Endodermal cell (in vitro differentiated cells): ENCODE measurements around the gene SDK2. TPM values are rescaled to one million over a fixed set of nuclear protein-coding genes. Genes with fewer than 3 reads are reported as not detected.

ENCODE experiments used
- DNase-seq: peaks from one replicate; pipeline ENCODE4 v3.0.0-alpha.2; 2017
- H3K27ac ChIP-seq: 2 replicates; pipeline ENCODE4 v1.5.1; 2013; ENCODE audit warnings: mild to moderate bottlenecking, low read depth, low read length, moderate library complexity
- H3K27me3 ChIP-seq: 2 replicates; pipeline ENCODE4 v1.6.1; 2013; ENCODE audit warnings: mild to moderate bottlenecking, low read length, moderate library complexity; ENCODE audit not compliant: insufficient read depth, control insufficient read depth, poor library complexity, severe bottlenecking
- H3K36me3 ChIP-seq: 2 replicates; pipeline ENCODE4 v1.7.0; 2013; ENCODE audit warnings: mild to moderate bottlenecking, low read length, moderate library complexity; ENCODE audit not compliant: control insufficient read depth, insufficient read depth
- H3K4me1 ChIP-seq: one replicate; pipeline ENCODE4 v1.7.0; 2013; ENCODE audit warnings: low read length; ENCODE audit not compliant: control insufficient read depth, insufficient read depth
- H3K4me3 ChIP-seq: 2 replicates; pipeline ENCODE4 v1.5.1; 2013; ENCODE audit warnings: mild to moderate bottlenecking, low read length, moderate library complexity
- H3K9ac ChIP-seq: 2 replicates; pipeline ENCODE4 v1.6.1; 2013; ENCODE audit warnings: mild to moderate bottlenecking, low read length, moderate library complexity; ENCODE audit not compliant: poor library complexity, severe bottlenecking; ENCODE audit errors: extremely low read depth
- H3K9me3 ChIP-seq: 2 replicates; pipeline ENCODE4 v1.6.1; 2013; ENCODE audit warnings: mild to moderate bottlenecking, low read length, moderate library complexity; ENCODE audit not compliant: control insufficient read depth
- H3K27ac Mint-ChIP-seq: 2 replicates; pipeline ENCODE4 v1.8.0; 2020; ENCODE audit warnings: mixed read lengths
- H3K27me3 Mint-ChIP-seq: 2 replicates; pipeline ENCODE4 v1.8.0; 2021; ENCODE audit warnings: mild to moderate bottlenecking, mixed read lengths; ENCODE audit not compliant: insufficient read depth
- H3K36me3 Mint-ChIP-seq: 2 replicates; pipeline ENCODE4 v1.8.0; 2020; ENCODE audit warnings: low read depth, mixed read lengths
- H3K4me1 Mint-ChIP-seq: 2 replicates; pipeline ENCODE4 v1.8.0; 2020; ENCODE audit warnings: mixed read lengths
- H3K4me3 Mint-ChIP-seq: 2 replicates; pipeline ENCODE4 v1.8.0; 2020; ENCODE audit warnings: mild to moderate bottlenecking, moderate library complexity, mixed read lengths
- H3K9me3 Mint-ChIP-seq: 2 replicates; pipeline ENCODE4 v1.8.0; 2020; ENCODE audit warnings: mild to moderate bottlenecking, mixed read lengths
- WGBS, 2 experiments: methylation state at CpG; one replicate each; pipeline versions ENCODE4 v1.1.5 to v1.1.7; 2013; ENCODE audit warnings: missing lambda C conversion rate in 2 of 2, mixed read lengths in 1 of 2; ENCODE audit not compliant: insufficient coverage in 1 of 2, insufficient read length in 1 of 2; 5-methylcytosine and 5-hydroxymethylcytosine counted together
- total RNA-seq, 2 donors: library from RNA; stranded (reverse); fragmentation: NEBNext Ultra II Directional in 1 of 2; extraction: Animal tissue kit (Norgen Biotek cat#: 25700) in 1 of 2; gene quantifications; 2 replicates in 1 of 2; 3 replicates in 1 of 2; pipeline ENCODE4 v1.2.1, GENCODE V29; 2021
- TF ChIP-seq, protein P1 (sequence below): fragments of 200-600 bp; sonication (generic); conservative IDR thresholded peaks from 2 replicates; pipeline ENCODE4 v1.5.0; 2021; ENCODE audit warnings: antibody characterized with exemption, mild to moderate bottlenecking

Gene SDK2
- total RNA-seq, 2 donors from 2014 or later = 5.9 to 7.0 TPM

DNA sequence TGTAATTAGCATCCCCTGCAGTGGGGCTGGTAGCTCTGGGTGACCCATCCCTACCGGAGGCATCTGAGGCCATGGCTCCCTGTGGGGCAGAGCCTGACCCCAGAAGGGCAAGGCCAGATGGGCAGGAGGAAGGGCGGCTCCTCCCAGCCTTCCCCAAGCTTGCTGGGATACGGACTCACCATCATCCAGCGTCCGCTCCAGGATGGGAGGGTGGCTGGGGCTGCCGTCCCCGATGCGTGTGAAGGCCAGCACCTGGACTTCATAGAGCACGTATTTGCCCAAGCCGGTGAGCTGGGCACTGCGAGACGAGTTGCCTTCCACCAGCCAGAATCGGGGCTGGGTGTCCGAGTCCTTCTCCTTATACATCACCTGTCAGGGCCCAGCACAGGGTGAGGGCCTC is 250.9 kb downstream of the SDK2 start:
- WGBS, 2 experiments = 91 to 93% methylated on average over 8 to 14 of the region's 14 CpGs
- no peaks in the 10 kb centered on the region for H3K9me3 Mint-ChIP-seq

DNA sequence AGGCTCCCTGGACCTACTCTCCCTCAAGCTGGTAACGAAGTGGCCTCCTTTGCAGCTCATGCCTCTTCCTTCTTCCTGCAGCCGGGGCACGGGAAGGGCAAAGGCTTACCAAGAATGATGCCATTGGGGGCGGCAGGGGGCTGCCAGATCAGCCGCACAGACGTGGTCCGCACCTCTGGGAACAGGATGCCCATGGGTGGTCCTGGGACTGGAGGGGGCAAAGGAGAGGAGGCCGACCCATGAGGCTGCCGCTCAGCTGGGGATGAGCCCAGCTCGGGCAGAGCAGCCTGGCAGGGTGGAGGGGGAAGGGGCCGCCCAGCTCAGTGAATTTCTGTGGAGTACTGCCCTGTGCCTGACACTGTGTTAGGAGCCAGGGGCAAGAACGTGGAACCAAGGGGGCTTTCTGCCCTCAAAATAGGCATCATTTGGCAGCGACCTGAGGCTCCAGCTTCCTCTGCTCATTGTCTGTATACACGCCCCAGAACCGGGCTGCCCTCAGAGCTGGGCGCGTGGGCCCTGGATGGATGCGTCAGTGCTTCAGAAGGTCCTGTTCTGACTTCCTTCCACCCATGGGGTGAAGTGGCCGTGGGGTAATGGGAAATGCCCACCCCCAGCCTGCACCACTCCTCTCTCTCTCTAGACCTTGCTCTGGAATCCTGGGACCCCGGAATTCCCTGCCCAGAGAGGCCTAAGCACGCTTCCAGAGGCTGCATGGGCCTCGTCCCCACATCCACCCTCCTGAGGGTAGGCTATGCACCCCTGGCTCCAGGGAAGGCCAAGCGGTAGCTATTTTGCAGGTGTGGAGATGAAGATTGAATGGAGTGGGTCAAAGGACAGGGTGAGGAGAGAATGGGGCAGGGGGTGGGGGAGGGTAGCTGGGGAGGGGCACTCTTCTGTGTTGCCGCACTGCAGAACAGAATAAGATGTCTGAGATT is 252.6 kb downstream of the SDK2 start:
- Histone ChIP-seq H3K4me1 (no peaks in the 10 kb centered on the region), H3K36me3 (no peaks in the 10 kb centered on the region), H3K27ac (no peak overlapping the region), H3K27me3 (no peaks in the 10 kb centered on the region), H3K9ac (no peak overlapping the region), H3K9me3 (no peaks in the 10 kb centered on the region), H3K4me3 (no peak overlapping the region)
- DNase-seq = peak; percentile 41
- Mint-ChIP-seq H3K9me3 (no peaks in the 10 kb centered on the region), H3K36me3 (no peaks in the 10 kb centered on the region), H3K27me3 (no peaks in the 10 kb centered on the region), H3K27ac (no peak overlapping the region), H3K4me3 (no peak overlapping the region), H3K4me1 (no peaks in the 10 kb centered on the region)
- TF ChIP-seq, protein P1, sequence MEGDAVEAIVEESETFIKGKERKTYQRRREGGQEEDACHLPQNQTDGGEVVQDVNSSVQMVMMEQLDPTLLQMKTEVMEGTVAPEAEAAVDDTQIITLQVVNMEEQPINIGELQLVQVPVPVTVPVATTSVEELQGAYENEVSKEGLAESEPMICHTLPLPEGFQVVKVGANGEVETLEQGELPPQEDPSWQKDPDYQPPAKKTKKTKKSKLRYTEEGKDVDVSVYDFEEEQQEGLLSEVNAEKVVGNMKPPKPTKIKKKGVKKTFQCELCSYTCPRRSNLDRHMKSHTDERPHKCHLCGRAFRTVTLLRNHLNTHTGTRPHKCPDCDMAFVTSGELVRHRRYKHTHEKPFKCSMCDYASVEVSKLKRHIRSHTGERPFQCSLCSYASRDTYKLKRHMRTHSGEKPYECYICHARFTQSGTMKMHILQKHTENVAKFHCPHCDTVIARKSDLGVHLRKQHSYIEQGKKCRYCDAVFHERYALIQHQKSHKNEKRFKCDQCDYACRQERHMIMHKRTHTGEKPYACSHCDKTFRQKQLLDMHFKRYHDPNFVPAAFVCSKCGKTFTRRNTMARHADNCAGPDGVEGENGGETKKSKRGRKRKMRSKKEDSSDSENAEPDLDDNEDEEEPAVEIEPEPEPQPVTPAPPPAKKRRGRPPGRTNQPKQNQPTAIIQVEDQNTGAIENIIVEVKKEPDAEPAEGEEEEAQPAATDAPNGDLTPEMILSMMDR = no peak
- 93 to 97% methylated on average over 16 to 24 of the region's 24 CpGs for WGBS, 2 experiments

More for the DNA sequence above, 250.9 kb downstream of the SDK2 start:
- H3K4me1 ChIP-seq = no peaks in the 10 kb centered on the region
- no peak overlapping the region for H3K27ac ChIP-seq
- H3K9me3 ChIP-seq = no peaks in the 10 kb centered on the region
- Mint-ChIP-seq H3K4me1 (no peaks in the 10 kb centered on the region), H3K27me3 (no peaks in the 10 kb centered on the region), H3K4me3 (no peak overlapping the region), H3K27ac (no peak overlapping the region), H3K36me3 (no peaks in the 10 kb centered on the region)
- DNase-seq = no peak
- TF ChIP-seq, protein P1 = no peak
- no peaks in the 10 kb centered on the region for H3K36me3 ChIP-seq
- H3K4me3 ChIP-seq = no peak overlapping the region
- H3K9ac ChIP-seq = no peak overlapping the region
- no peaks in the 10 kb centered on the region for H3K27me3 ChIP-seq

DNA sequence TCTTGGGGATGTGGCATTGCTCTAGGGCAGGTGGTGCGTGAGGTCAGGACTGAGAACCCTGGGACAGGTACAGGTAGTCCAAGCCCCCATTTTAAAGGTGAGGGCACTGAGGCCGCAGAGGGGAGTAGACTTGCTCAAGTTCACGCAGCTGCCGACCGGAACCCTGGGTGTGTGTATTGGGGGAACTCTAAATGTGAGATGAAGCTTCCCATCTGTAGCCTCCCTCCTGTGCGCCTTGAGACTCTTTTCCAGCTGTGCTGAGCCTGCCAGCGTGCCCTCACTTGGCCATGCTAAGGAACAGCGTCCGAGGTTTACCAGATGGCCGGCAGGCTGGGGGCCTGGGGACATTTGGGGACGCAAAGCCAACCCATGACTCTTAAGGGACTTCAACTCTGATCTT is 253.4 kb downstream of the SDK2 start:
- peak; percentile 39 for DNase-seq
- H3K27me3 ChIP-seq = no peaks in the 10 kb centered on the region
- H3K9me3 ChIP-seq = no peaks in the 10 kb centered on the region
- no peaks in the 10 kb centered on the region for H3K36me3 ChIP-seq
- WGBS, 2 experiments = 96 to 98% methylated on average over 8 to 11 of the region's 11 CpGs
- no peaks in the 10 kb centered on the region for H3K4me1 Mint-ChIP-seq
- no peak overlapping the region for H3K9ac ChIP-seq
- H3K9me3 Mint-ChIP-seq = no peaks in the 10 kb centered on the region
- H3K27ac Mint-ChIP-seq = no peak overlapping the region
- TF ChIP-seq, protein P1 = no peak
- no peaks in the 10 kb centered on the region for H3K27me3 Mint-ChIP-seq
- H3K4me3 ChIP-seq = no peak overlapping the region
- no peak overlapping the region for H3K27ac ChIP-seq
- no peaks in the 10 kb centered on the region for H3K36me3 Mint-ChIP-seq
- H3K4me3 Mint-ChIP-seq = no peak overlapping the region
- no peaks in the 10 kb centered on the region for H3K4me1 ChIP-seq
